ENCODE measurements around the gene MYOZ1.
"Not testable (repeated sequence)": the region's sequence is repeated elsewhere in the genome, so short reads cannot be mapped to it uniquely, and the experiment has no call there.

The MYOZ1 gene

DNA sequence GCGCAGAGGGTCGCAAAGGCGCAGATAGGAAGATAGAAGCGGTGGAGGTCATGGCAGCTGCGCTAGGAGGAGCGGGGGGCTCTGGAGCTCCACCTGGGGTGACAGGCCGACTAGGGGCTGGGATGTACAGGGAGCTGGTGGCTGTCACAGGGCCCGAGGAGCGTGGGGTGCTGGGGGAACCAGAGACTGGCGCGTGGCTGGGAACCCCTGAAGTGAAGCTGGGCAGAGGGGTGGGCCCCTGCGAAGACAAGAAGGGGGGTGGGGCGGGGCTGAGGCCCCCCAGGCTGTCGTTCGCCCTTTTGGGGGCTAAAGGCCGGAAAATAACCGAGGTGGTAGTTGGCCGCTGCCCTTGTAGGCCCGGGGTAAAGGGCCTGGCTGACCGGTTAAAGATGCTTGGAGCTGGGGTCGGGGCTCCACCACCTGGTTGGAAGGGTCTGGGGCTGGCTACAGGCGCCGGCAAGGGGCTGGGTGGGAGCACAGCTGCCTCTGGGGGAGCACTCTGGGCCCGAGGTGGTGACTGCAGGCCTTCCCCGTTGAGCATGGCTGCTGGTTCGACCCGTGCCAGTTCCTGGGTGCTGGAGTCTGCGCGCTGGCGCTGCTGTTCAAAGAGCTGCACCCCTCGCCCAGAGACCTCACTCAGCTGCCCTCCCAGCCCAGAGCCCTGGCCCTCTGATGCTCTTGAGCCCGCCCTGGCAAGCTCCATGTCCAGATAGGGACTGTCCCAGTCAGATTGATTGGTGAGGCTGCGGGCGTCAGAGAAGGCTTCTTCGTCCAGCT lies 6.8 kb upstream of the MYOZ1 start:
- DNase-seq (ENCODE audit: low read depth, low spot score) = no peak

DNA sequence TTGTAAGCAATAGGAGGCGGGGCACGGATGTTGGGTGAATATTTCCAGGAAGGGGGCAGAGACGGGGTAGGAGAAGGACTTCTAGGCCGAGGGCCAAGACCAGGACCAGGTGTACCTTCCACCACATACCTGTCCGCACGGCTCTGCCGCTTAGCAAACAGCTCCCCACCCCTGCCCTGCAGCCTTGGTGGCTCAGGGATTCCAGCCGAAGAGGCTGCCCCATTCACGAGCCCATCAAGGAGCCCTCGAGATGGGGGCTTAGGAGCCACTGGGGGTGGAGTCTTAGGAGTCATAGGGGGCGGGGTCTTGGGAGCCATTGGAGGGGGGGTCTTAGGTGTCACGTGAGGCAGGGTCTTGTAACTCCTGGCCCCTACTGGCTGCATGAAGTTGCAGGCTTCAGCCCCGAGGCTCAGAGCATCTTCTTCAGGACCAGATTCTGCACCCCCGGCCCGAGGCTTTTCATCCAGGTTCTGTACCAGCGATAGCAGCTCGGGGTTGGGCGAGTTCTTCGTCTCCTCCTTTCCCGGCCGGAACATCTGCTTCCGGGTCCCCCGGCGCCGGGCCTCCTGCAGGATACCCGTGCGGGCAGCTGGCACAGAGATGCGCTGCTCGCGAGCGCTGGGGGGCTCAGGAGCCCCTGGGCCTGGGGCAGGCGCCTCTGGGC lies 6.1 kb upstream of the MYOZ1 start:
- no peak for DNase-seq (ENCODE audit: low read depth, low spot score)

GRCh38 chr10:73646598-73647041 lies 5.3 kb upstream of the MYOZ1 start:
- no peak for DNase-seq (ENCODE audit: low read depth, low spot score)

- no peak for DNase-seq (ENCODE audit: low read depth, low spot score)
These were observed 4.0 kb upstream of the MYOZ1 start for GRCh38 chr10:73645251-73645650.

- DNase-seq (ENCODE audit: low read depth, low spot score) = no peak
These were observed 3.5 kb upstream of the MYOZ1 start for GRCh38 chr10:73644767-73645166.

DNA sequence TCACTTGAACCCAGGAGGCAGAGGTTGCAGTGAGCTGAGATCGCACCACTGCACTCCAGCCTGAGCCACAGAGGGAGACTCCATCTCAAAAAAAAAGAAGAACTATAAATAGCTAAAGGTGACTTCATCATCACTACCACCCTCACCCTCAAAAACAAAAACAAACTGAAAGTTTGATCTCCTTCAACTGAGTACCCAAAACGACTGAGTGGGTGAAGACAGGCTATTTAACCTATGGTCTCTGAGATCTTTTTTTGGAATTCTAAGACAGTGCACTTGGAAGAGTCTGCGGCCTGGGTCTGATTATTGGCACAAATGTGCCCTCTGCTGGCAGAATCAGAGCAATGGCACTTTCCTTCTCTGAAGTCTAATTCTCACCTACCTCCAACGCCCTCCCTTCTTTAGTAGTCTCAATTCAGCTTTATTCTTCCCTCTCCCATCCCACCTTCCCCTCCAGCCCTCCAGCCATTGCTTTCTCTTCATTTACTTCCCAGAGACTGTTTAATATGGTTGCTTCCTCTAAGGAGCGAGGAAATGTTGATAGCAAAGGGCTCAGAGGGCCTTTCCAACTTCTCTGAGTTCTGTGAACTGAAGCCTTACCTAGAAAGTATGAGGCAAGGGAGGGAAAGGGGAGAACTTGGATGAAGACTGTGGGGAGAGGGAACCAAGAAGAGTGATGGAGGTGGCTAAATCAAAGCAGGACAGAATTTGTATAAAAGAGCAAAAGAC lies 2.9 kb upstream of the MYOZ1 start:
- DNase-seq (ENCODE audit: low read depth, low spot score) = peak; percentile 46

- DNase-seq (ENCODE audit: low read depth, low spot score) = no peak
These were observed 2.1 kb upstream of the MYOZ1 start for GRCh38 chr10:73643362-73643761.

DNA sequence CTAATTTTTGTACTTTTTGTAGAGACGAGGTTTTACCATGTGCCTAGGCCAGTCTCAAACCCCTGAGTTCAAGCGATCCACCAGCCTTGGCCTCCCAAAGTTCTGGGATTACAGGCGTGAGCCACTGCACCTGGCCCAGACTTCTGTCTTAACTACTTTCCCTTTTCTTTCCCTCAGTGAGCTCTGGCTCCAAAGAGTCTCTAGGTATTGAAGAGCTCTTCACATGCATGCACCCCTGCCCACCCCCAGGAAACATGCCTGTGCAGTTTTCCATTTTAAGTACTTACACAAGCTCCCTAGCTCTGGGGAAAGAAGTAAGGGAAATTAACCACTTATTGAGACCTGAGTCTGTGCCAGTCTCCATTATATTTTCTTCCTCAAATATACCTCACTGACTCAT lies 2.0 kb downstream of the MYOZ1 start:
- no peak for DNase-seq (ENCODE audit: low read depth, low spot score)

DNA sequence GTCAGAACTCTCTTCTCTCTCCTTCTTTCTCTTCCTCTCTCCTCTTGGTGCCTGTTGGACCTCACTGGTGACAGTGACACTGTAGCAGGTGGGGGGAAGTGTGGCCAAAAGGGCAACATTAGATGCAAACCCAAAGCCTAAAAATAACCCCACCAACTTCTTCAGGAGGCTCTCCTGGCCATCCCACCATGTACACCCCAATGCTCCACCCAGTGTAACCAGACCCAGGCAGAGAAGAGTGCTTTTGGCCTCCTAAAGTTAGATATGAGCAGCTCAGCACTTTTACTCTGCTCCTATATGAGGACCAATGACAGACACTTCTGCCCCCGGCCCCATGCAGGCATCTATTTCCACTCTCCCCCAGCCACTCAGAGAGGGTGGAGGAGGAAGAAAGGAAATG lies 5.5 kb downstream of the MYOZ1 start:
- no peak for DNase-seq (ENCODE audit: low read depth, low spot score)

DNA sequence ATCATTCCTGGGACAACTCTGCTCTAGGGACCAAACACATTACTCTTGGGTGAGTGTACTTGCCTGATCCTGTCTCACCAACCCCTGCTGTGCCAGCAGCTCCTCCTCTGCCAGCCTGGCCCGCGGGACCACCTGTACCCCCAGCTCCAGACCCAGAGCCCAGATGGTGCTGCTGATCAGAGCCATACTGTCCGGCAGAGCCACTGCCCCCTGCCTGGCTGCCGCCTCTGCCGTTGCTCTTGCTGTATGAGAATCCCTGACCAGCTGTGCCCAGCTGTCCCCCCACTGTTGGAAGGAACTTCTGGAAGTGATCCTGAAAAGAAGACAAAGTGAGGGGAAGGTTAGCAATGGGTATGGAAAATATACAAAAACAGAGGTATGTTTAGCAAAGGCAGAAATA lies 6.9 kb downstream of the MYOZ1 start:
- DNase-seq (ENCODE audit: low read depth, low spot score) = no peak

DNA sequence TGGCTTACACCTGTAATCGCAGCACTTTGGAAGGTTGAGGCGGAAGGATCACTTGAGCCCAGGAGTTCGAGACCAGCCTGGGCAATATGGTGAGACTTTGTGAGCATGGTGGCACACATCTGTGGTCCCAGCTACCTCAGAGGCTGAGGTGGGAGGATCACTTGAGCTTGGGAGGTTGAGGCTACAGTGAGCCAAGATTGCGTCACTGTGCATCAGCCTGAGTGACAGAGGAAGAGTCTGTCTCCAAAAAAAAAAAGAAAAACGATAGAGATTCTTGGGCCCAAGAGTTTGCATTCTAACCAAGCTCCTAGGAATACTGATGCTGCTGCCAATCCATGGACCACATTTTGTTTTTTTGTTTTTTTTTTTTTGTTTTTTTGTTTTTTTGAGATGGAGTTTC lies 12.1 kb downstream of the MYOZ1 start:
- DNase-seq (ENCODE audit: low read depth, low spot score) = no peak

- DNase-seq (ENCODE audit: low read depth, low spot score) = no peak
These were observed 12.9 kb downstream of the MYOZ1 start for GRCh38 chr10:73628405-73628804.

DNA sequence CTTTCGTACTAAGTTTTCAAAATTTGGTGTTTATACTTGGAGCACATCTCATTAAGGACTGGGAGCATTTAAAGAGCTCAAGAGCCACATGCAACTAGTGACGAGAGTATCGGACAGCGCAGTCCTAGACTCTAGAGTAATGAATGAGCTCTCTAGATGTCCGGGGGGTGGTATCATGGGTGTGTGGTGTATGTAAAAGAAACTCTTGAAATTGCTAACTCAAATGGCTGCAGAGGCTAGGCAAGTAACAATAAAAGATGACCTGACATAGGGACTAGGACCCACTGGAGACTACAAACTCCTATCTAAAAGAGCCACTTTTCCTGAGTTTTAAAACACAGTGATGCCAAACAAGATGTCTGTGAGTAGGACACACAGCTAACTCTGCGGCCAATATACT lies 14.0 kb downstream of the MYOZ1 start:
- no peak for DNase-seq (ENCODE audit: low read depth, low spot score)

- peak; percentile 91 for DNase-seq (ENCODE audit: low read depth, low spot score)
These were observed 15.2 kb downstream of the MYOZ1 start for GRCh38 chr10:73625884-73626752.

DNA sequence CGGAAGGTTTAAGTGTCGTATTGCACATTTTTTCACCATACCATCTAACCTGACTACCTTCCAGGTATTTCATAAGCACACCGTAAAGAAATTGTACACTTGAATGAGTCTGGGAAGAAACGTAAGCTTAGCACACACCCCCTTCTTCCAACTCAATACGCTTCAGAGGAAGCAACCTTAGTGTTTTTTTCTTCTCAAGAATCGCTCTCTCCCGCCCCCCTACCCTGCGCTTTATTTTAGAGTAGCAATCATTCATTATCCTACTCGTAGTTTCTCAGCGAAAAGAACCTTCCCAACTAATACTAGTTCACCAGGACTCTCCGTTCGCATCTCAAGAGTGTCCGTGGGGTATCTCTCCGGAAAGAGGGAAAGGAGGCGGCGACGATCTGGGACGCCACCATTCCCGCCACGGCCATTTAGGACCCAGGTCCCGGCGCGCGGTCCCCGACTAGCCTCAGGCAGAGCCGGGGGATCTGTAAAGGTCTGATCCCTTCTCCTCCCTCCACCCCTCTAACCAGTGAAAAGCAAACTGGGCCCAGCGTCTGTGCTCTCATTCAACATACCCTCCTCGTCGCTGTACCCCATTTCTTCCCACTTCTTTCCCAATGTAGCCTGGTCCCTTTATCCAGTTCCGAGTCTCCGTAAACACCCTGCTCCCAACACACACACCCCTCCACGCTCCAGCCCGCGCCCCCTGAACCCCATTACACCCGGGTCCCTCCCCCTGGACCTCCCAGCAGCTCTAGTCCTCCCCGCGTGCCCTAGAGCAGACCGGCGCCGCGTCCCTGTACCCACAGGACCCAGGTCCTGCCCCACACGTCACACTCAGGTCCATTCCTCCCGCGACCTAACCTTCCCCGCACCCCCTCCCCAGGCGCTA lies 16.0 kb downstream of the MYOZ1 start:
- no peak for DNase-seq (ENCODE audit: low read depth, low spot score)

DNA sequence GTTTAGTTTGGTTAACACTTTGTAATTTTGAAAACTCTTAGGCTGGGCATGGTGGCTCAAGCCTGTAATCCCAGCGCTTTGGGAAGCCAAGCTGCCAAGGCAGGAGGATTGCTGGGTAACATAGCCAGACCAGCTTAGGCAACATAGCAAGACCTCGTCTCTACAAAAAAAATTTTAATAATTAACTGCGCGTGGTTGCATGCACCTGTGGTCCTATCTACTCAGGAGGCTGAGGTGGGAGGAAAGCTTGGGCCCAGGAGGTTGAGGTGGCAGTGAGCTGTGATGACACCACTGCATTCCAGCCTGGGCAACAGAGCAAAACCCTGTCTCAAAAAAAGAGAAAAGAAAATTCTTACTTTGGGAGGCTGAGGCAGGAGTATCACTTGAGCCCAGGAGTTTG lies 18.2 kb downstream of the MYOZ1 start:
- no peak for DNase-seq (ENCODE audit: low read depth, low spot score)

GRCh38 chr10:73620974-73621373 lies 20.3 kb downstream of the MYOZ1 start:
- DNase-seq (ENCODE audit: low read depth, low spot score) = not testable (repeated sequence)

DNA sequence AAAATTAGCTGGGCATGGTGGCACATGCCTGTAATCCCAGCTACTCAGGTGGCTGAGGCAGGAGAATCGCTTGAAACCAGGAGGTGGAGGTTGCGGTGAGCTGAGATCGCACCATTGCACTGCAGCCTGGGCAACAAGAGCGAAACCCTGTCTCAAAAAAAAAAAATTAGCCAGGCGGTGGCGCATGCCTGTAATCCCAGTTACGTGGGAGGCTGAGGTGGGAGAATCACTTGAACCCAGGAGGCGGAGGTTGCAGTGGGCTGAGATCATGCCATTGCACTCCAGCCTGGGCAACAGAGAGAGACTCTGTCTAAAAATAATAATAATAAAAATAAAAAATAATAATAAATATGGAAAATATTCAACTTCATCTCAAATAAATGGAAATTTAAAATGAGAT lies 24.1 kb downstream of the MYOZ1 start:
- not testable (repeated sequence) for DNase-seq (ENCODE audit: low read depth, low spot score)

GRCh38 chr10:73614720-73615119 lies 26.6 kb downstream of the MYOZ1 start:
- no peak for DNase-seq (ENCODE audit: low read depth, low spot score)

DNA sequence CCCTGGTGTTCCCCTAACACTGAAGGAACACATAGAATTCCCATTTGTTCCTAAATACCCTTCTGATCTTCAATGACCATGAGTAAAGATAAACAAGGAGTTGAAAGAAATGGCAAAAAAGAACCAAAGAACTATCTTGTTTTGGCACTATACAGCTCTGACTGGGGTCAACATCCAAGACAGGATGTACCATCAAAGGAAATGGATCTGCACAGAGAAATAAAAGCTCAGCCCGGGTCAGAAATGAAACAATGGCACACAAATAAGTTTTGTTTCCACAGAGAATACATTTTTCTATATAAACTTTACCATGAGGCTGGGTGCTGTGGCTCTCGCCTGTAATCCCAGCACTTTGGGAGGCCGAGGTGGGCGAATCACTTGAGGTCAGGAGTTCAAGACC lies 32.2 kb downstream of the MYOZ1 start:
- DNase-seq (ENCODE audit: low read depth, low spot score) = no peak

DNA sequence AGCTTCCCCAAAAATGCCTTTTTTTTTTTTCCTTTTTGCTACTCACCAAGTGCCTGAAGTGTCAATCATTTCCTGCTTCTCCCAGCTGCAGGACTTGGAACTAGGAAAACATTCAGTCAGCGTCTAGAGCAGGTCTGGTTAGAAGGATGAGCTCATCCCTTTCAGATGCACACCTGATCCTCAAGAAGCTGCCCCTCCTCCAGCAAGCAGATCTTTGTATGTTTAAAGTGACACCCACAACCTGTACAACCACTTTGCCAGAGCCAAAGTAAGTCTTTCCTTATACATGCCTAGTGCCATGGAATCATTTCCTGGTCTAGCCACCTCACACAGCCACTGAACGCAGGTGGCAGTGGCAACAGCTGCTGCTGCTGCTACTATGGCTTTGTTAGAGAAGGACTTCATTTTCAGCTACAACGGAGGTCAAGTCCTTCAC lies 39.8 kb downstream of the MYOZ1 start:
- DNase-seq (ENCODE audit: low read depth, low spot score) = no peak
